Neuronal stem cell (in vitro differentiated cells): ENCODE measurements around the gene IL6R.

ENCODE experiments used
- DNase-seq: peaks from one replicate; pipeline ENCODE4 v3.0.0-alpha.2; 2013; ENCODE audit warnings: low spot score
- H2AFZ ChIP-seq: one replicate; pipeline ENCODE4 v1.6.1; 2013; ENCODE audit warnings: mild to moderate bottlenecking, low read length, inconsistent platforms
- H2AK5ac ChIP-seq: 2 replicates; pipeline ENCODE4 v1.6.1; 2013; ENCODE audit warnings: low read depth, mild to moderate bottlenecking, inconsistent platforms, low read length, moderate library complexity, mixed read lengths
- H2BK120ac ChIP-seq: 2 replicates; pipeline ENCODE4 v1.6.1; 2013; ENCODE audit warnings: low read depth, mild to moderate bottlenecking, inconsistent platforms, low read length, moderate library complexity, mixed read lengths
- H2BK12ac ChIP-seq: one replicate; pipeline ENCODE4 v1.6.1; 2013; ENCODE audit warnings: low read length, inconsistent platforms
- H2BK15ac ChIP-seq: 2 replicates; pipeline ENCODE4 v1.6.1; 2013; ENCODE audit warnings: mild to moderate bottlenecking, low read length, inconsistent platforms, mixed read lengths
- H2BK5ac ChIP-seq: one replicate; pipeline ENCODE4 v1.6.1; 2013; ENCODE audit warnings: inconsistent platforms, mild to moderate bottlenecking, low read length, moderate library complexity
- H3K14ac ChIP-seq: one replicate; pipeline ENCODE4 v1.6.1; 2013; ENCODE audit warnings: low read length, inconsistent platforms
- H3K18ac ChIP-seq: 2 replicates; pipeline ENCODE4 v1.6.1; 2013; ENCODE audit warnings: low read length, inconsistent platforms
- H3K23ac ChIP-seq: 2 replicates; pipeline ENCODE4 v1.6.1; 2013; ENCODE audit warnings: low read depth, mild to moderate bottlenecking, mixed read lengths, low read length, inconsistent platforms; ENCODE audit not compliant: poor library complexity
- H3K27ac ChIP-seq: replicated peaks from 3 replicates; pipeline ENCODE4 v1.5.1; 2013; ENCODE audit warnings: low read length, inconsistent platforms
- H3K27me3 ChIP-seq, 3 experiments: 2 replicates each; pipeline ENCODE4 v1.6.1; 2013; ENCODE audit warnings: low read length in 3 of 3, mild to moderate bottlenecking in 2 of 3, inconsistent platforms in 1 of 3, low read depth in 1 of 3, mixed read lengths in 1 of 3, moderate library complexity in 1 of 3; ENCODE audit not compliant: control insufficient read depth in 3 of 3, insufficient read depth in 3 of 3
- H3K36me3 ChIP-seq, 2 donors: replicated peaks in 1 of 2; 2 replicates each; pipeline ENCODE4 v1.6.1; 2013; ENCODE audit warnings: low read length in 2 of 2; ENCODE audit not compliant: control insufficient read depth in 2 of 2, insufficient read depth in 2 of 2
- H3K4ac ChIP-seq: 2 replicates; pipeline ENCODE4 v1.6.1; 2013; ENCODE audit warnings: inconsistent platforms, mild to moderate bottlenecking, low read length, moderate library complexity
- H3K4me1 ChIP-seq, 2 donors: 1 replicate in 1 of 2; 2 replicates in 1 of 2; pipeline ENCODE4 v1.6.1; 2013; ENCODE audit warnings: low read length in 2 of 2, low read depth in 1 of 2; ENCODE audit not compliant: control insufficient read depth in 2 of 2, insufficient read depth in 1 of 2
- H3K4me2 ChIP-seq: one replicate; pipeline ENCODE4 v1.6.1; 2013; ENCODE audit warnings: mild to moderate bottlenecking, low read length, inconsistent platforms; ENCODE audit not compliant: insufficient read depth, poor library complexity, severe bottlenecking
- H3K4me3 ChIP-seq, 2 donors: 2 replicates each; pipeline ENCODE4 v1.5.1; 2013; ENCODE audit warnings: low read length in 2 of 2, mild to moderate bottlenecking in 2 of 2, inconsistent platforms in 1 of 2, moderate library complexity in 1 of 2
- H3K79me1 ChIP-seq: one replicate; pipeline ENCODE4 v1.6.1; 2013; ENCODE audit warnings: low read depth, mild to moderate bottlenecking, inconsistent platforms, low read length, moderate library complexity
- H3K9ac ChIP-seq: one replicate; pipeline ENCODE4 v1.6.1; 2013; ENCODE audit warnings: mild to moderate bottlenecking, low read depth, low read length, inconsistent platforms; ENCODE audit not compliant: poor library complexity
- H3K9me3 ChIP-seq, 2 donors: replicated peaks in 1 of 2; 2 replicates each; pipeline versions ENCODE3 to v1.6.1; 2013; ENCODE audit warnings: low read length in 2 of 2, mild to moderate bottlenecking in 2 of 2, inconsistent platforms in 1 of 2, low read depth in 1 of 2, mixed read lengths in 1 of 2, moderate library complexity in 1 of 2; ENCODE audit not compliant: control insufficient read depth in 2 of 2, insufficient read depth in 1 of 2
- H4K8ac ChIP-seq: one replicate; pipeline ENCODE4 v1.6.1; 2013; ENCODE audit warnings: low read depth, mild to moderate bottlenecking, inconsistent platforms, low read length, moderate library complexity
- H4K91ac ChIP-seq: one replicate; pipeline ENCODE4 v1.6.1; 2013; ENCODE audit warnings: low read length, low read depth, mild to moderate bottlenecking, inconsistent platforms; ENCODE audit not compliant: poor library complexity
- WGBS, 2 donors: extraction: QIAGEN DNeasy Blood & Tissue Kit; methylation state at CpG; one replicate each; pipeline ENCODE4 v1.1.7; 2013; ENCODE audit warnings: missing lambda C conversion rate in 2 of 2, mixed read lengths in 1 of 2; ENCODE audit not compliant: insufficient read length in 2 of 2, insufficient replicate concordance in 1 of 2; ENCODE audit errors: extremely low coverage in 2 of 2; 5-methylcytosine and 5-hydroxymethylcytosine counted together

IL6R gene

GRCh38 chr1:154406886-154407197 lies 1.7 kb downstream of the IL6R start:
- H2BK120ac ChIP-seq, result no peak overlapping the region
- no peak overlapping the region for H3K27ac ChIP-seq
- WGBS, 2 donors, result no CpG with 5 or more reads among the region's 3 CpGs
- no peaks in the 10 kb centered on the region for H3K36me3 ChIP-seq
- peaks cover 2% of the 10 kb centered on the region for H3K79me1 ChIP-seq
- no peak overlapping the region for H3K4ac ChIP-seq
- H3K27me3 ChIP-seq, result peaks cover 4 to 87% (median 40%) of the 10 kb centered on the region in 3 experiments
- no peak overlapping the region for H2BK5ac ChIP-seq
- no peak overlapping the region for H2BK15ac ChIP-seq
- no peak overlapping the region for H3K14ac ChIP-seq
- no peak overlapping the region for H4K8ac ChIP-seq
- no peak overlapping the region for H3K23ac ChIP-seq
- H3K18ac ChIP-seq, result peak overlapping the region; percentile 64
- peak overlapping the region; percentile 56 for H2AK5ac ChIP-seq
- H3K9ac ChIP-seq, result peak overlapping the region; percentile 45
- H3K4me1 ChIP-seq, result peaks cover 8% of the 10 kb centered on the region in 2 donors
- no peak overlapping the region for H4K91ac ChIP-seq
- no peak overlapping the region for H3K4me2 ChIP-seq
- H3K9me3 ChIP-seq, result no peaks in the 10 kb centered on the region
- H3K4me3 ChIP-seq, result no peak overlapping the region
- no peak for DNase-seq
- no peak overlapping the region for H2BK12ac ChIP-seq
- no peak overlapping the region for H2AFZ ChIP-seq

- Histone ChIP-seq H3K4ac (no peak overlapping the region), H2AFZ (no peak overlapping the region), H2BK15ac (no peak overlapping the region), H2BK12ac (no peak overlapping the region), H3K23ac (no peak overlapping the region), H3K4me1 (peaks cover 8% of the 10 kb centered on the region in 2 donors), H3K79me1 (peaks cover 2% of the 10 kb centered on the region), H3K4me2 (no peak overlapping the region), H2BK5ac (no peak overlapping the region), H3K9ac (peak overlapping the region; percentile 45), H3K18ac (peak overlapping the region; percentile 64), H4K8ac (no peak overlapping the region), H3K27me3 (peaks cover 4 to 81% (median 40%) of the 10 kb centered on the region in 3 experiments), H2BK120ac (no peak overlapping the region), H3K27ac (no peak overlapping the region), H4K91ac (no peak overlapping the region), H3K14ac (no peak overlapping the region), H2AK5ac (peak overlapping the region; percentile 56), H3K4me3 (no peak overlapping the region), H3K36me3 (no peaks in the 10 kb centered on the region), H3K9me3 (no peaks in the 10 kb centered on the region)
- DNase-seq, result no peak
- no CpG with 5 or more reads among the region's 11 CpGs for WGBS, 2 donors
These were observed 2.3 kb downstream of the IL6R start for GRCh38 chr1:154407198-154408091.

- WGBS, 2 donors, result no CpG with 5 or more reads among the region's 7 CpGs
- H2BK5ac ChIP-seq, result no peak overlapping the region
- no peak overlapping the region for H4K91ac ChIP-seq
- H3K18ac ChIP-seq, result no peak overlapping the region
- no peak overlapping the region for H3K9ac ChIP-seq
- H2BK12ac ChIP-seq, result no peak overlapping the region
- no peak overlapping the region for H3K4me3 ChIP-seq
- no peak overlapping the region for H3K14ac ChIP-seq
- no peak overlapping the region for H4K8ac ChIP-seq
- H3K27me3 ChIP-seq, result peaks cover 4 to 74% (median 40%) of the 10 kb centered on the region in 3 experiments
- H3K9me3 ChIP-seq, result no peaks in the 10 kb centered on the region
- no peak overlapping the region for H3K4ac ChIP-seq
- H3K4me2 ChIP-seq, result no peak overlapping the region
- H3K23ac ChIP-seq, result no peak overlapping the region
- peaks cover 2% of the 10 kb centered on the region for H3K79me1 ChIP-seq
- no peak for DNase-seq
- H2AK5ac ChIP-seq, result no peak overlapping the region
- no peak overlapping the region for H3K27ac ChIP-seq
- H3K4me1 ChIP-seq, result peaks cover 8% of the 10 kb centered on the region in 2 donors
- H2BK120ac ChIP-seq, result no peak overlapping the region
- no peak overlapping the region for H2AFZ ChIP-seq
- no peaks in the 10 kb centered on the region for H3K36me3 ChIP-seq
- no peak overlapping the region for H2BK15ac ChIP-seq
These were observed 3.1 kb downstream of the IL6R start for GRCh38 chr1:154408174-154408777.

GRCh38 chr1:154410185-154410827 lies 5.2 kb downstream of the IL6R start:
- Histone ChIP-seq H3K4me3 (no peak overlapping the region), H3K4ac (no peak overlapping the region), H3K14ac (no peak overlapping the region), H3K4me2 (no peak overlapping the region), H3K36me3 (no peaks in the 10 kb centered on the region), H3K9me3 (no peaks in the 10 kb centered on the region), H2BK5ac (no peak overlapping the region), H3K27me3 (peaks cover 4 to 55% (median 22%) of the 10 kb centered on the region in 3 experiments), H2AK5ac (no peak overlapping the region), H3K9ac (no peak overlapping the region), H4K8ac (no peak overlapping the region), H4K91ac (no peak overlapping the region), H2BK120ac (no peak overlapping the region), H2BK15ac (no peak overlapping the region), H3K27ac (no peak overlapping the region), H3K23ac (no peak overlapping the region), H2BK12ac (no peak overlapping the region), H2AFZ (no peak overlapping the region), H3K4me1 (peaks cover 8% of the 10 kb centered on the region in 2 donors), H3K79me1 (peaks cover 2% of the 10 kb centered on the region), H3K18ac (no peak overlapping the region)
- DNase-seq, result no peak
- no CpG with 5 or more reads among the region's 9 CpGs for WGBS, 2 donors
